ENCODE measurements around the gene MAPRE2.

Gene MAPRE2

DNA sequence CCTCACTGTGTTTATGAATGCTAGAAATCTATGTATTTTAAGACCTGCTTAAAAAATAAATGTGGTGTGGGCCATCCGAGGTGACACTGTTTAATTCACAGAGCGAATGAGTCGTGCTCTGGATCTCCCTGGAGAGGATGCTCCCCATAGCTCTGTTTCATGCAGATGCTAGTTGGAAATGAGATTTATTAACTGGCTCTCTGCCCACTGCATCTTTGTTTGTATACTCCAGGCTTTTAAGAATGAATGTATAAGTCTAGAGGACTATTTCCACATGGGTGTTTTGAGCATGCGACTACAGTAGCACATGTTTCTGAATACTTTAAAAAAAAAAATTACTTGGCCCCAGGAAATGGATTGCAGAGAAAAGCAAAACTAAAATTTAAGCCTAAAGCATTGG, 3.9 kb downstream of the MAPRE2 start:
- Histone ChIP-seq H3K4me3 (ENCODE audit: low read depth, low read length) (no peak overlapping the region), H4K8ac (ENCODE audit: low read depth, low read length) (no peak overlapping the region), H3K27ac (ENCODE audit: low read depth, low read length) (no peak overlapping the region), H3K79me2 (ENCODE audit: control insufficient read depth, insufficient read depth, low read length, poor library complexity) (no peaks in the 10 kb centered on the region), H2AK5ac (ENCODE audit: low read length) (no peak overlapping the region), H2AFZ (ENCODE audit: insufficient read depth, low read length, poor library complexity) (no peak overlapping the region), H3K4ac (ENCODE audit: low read depth, low read length) (no peak overlapping the region), H3K36me3 (ENCODE audit: control insufficient read depth in 1 of 2, insufficient read depth in 2 of 2, low read length in 2 of 2) (no peaks in the 10 kb centered on the region), H4K12ac (ENCODE audit: low read depth, low read length) (no peak overlapping the region), H3K23ac (ENCODE audit: low read length) (no peak overlapping the region), H2BK12ac (ENCODE audit: low read length) (no peak overlapping the region), H3K18ac (ENCODE audit: low read length) (no peak overlapping the region), H3K4me1 (ENCODE audit: control insufficient read depth in 1 of 2, insufficient read depth in 2 of 2, low read length in 2 of 2) (no peaks in the 10 kb centered on the region), H3K14ac (ENCODE audit: low read length) (no peak overlapping the region), H2BK120ac (ENCODE audit: insufficient read depth, low read length, poor library complexity) (no peak overlapping the region), H3K79me1 (ENCODE audit: low read length) (peaks cover 2% of the 10 kb centered on the region), H4K91ac (ENCODE audit: low read depth, low read length) (no peak overlapping the region), H2BK5ac (ENCODE audit: low read depth, low read length, poor library complexity) (no peak overlapping the region), H3K9ac (ENCODE audit: low read length) (no peak overlapping the region), H3K9me3 (ENCODE audit: insufficient read depth, low read depth, low read length) (no peaks in the 10 kb centered on the region), H3K4me2 (ENCODE audit: low read length) (no peak overlapping the region), H3K27me3 (ENCODE audit: insufficient read depth, low read length) (no peaks in the 10 kb centered on the region)
- WGBS (ENCODE audit: extremely low coverage, insufficient coverage, insufficient read length) = no CpG with 5 or more reads among the region's 4 CpGs
- no peak for DNase-seq

DNA sequence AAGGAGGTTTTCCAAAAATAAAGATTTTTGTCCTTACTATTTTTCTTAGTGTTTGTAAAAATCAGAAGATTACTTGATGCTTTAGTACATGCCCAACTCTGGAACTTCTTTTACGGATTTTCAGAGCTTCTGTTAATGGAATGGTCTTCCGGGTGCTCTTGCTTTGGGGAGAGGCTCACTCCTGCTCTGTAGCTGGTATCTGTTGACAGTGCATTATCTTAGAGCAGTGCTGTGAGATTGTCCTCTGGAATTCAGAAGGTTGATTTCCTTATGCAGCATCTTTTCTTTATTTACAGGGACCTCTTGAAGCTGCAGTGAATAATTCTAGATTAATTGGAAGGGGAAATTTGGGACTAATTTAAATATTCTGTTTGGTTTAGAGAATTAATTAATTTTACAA, 4.6 kb downstream of the MAPRE2 start:
- Histone ChIP-seq H3K36me3 (ENCODE audit: control insufficient read depth in 1 of 2, insufficient read depth in 2 of 2, low read length in 2 of 2) (no peaks in the 10 kb centered on the region), H4K91ac (ENCODE audit: low read depth, low read length) (no peak overlapping the region), H2BK12ac (ENCODE audit: low read length) (no peak overlapping the region), H2AFZ (ENCODE audit: insufficient read depth, low read length, poor library complexity) (no peak overlapping the region), H3K4ac (ENCODE audit: low read depth, low read length) (no peak overlapping the region), H3K14ac (ENCODE audit: low read length) (no peak overlapping the region), H3K9ac (ENCODE audit: low read length) (no peak overlapping the region), H4K12ac (ENCODE audit: low read depth, low read length) (no peak overlapping the region), H2BK120ac (ENCODE audit: insufficient read depth, low read length, poor library complexity) (no peak overlapping the region), H3K18ac (ENCODE audit: low read length) (no peak overlapping the region), H3K23ac (ENCODE audit: low read length) (no peak overlapping the region), H3K79me2 (ENCODE audit: control insufficient read depth, insufficient read depth, low read length, poor library complexity) (no peaks in the 10 kb centered on the region), H2AK5ac (ENCODE audit: low read length) (no peak overlapping the region), H3K9me3 (ENCODE audit: insufficient read depth, low read depth, low read length) (no peaks in the 10 kb centered on the region), H2BK5ac (ENCODE audit: low read depth, low read length, poor library complexity) (no peak overlapping the region), H3K4me1 (ENCODE audit: control insufficient read depth in 1 of 2, insufficient read depth in 2 of 2, low read length in 2 of 2) (peaks cover 0 to 2% of the 10 kb centered on the region in 2 experiments), H3K4me3 (ENCODE audit: low read depth, low read length) (no peak overlapping the region), H4K8ac (ENCODE audit: low read depth, low read length) (no peak overlapping the region), H3K27ac (ENCODE audit: low read depth, low read length) (no peak overlapping the region), H3K79me1 (ENCODE audit: low read length) (peaks cover 2% of the 10 kb centered on the region), H3K27me3 (ENCODE audit: insufficient read depth, low read length) (no peaks in the 10 kb centered on the region), H3K4me2 (ENCODE audit: low read length) (no peak overlapping the region)
- no peak for DNase-seq
- no CpG with 5 or more reads among the region's 2 CpGs for WGBS (ENCODE audit: extremely low coverage, insufficient coverage, insufficient read length)

DNA sequence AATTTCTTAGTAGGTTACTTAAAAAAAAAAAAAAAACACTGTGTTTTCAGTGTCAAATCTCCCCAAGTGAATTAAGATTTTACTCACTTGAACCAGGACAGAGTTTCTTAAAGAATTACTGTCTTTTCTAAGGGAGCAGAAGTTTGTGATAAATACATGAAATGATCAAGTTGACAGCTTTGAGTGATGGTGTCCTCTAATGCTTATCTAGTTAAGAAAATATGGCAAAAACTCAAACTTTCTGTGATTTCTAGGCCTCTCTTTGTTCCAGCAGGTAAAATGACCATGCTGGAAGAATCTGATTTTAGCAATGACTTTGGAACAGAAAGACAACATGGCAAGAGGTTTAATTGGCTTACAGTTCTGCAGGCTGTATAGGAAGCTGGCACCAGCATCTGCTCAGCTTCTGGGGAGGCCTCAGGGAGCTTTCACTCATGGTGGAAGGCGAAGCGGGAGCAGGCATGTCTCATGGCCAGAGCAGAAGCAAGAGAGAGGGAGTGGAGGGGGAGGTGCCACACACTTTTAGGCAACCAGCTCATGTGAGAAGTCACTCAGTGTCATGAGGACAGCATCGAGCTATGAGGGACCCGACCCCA, 6.6 kb downstream of the MAPRE2 start:
- DNase-seq = no peak
- Histone ChIP-seq H3K9ac (ENCODE audit: low read length) (no peak overlapping the region), H3K14ac (ENCODE audit: low read length) (no peak overlapping the region), H2BK12ac (ENCODE audit: low read length) (no peak overlapping the region), H2AK5ac (ENCODE audit: low read length) (no peak overlapping the region), H3K36me3 (ENCODE audit: control insufficient read depth in 1 of 2, insufficient read depth in 2 of 2, low read length in 2 of 2) (no peaks in the 10 kb centered on the region), H2AFZ (ENCODE audit: insufficient read depth, low read length, poor library complexity) (no peak overlapping the region), H3K9me3 (ENCODE audit: insufficient read depth, low read depth, low read length) (no peaks in the 10 kb centered on the region), H4K8ac (ENCODE audit: low read depth, low read length) (no peak overlapping the region), H3K4me3 (ENCODE audit: low read depth, low read length) (no peak overlapping the region), H3K27me3 (ENCODE audit: insufficient read depth, low read length) (no peaks in the 10 kb centered on the region), H3K27ac (ENCODE audit: low read depth, low read length) (no peak overlapping the region), H3K79me1 (ENCODE audit: low read length) (no peaks in the 10 kb centered on the region), H3K79me2 (ENCODE audit: control insufficient read depth, insufficient read depth, low read length, poor library complexity) (no peaks in the 10 kb centered on the region), H3K4me2 (ENCODE audit: low read length) (no peak overlapping the region), H3K23ac (ENCODE audit: low read length) (no peak overlapping the region), H3K4ac (ENCODE audit: low read depth, low read length) (no peak overlapping the region), H2BK5ac (ENCODE audit: low read depth, low read length, poor library complexity) (no peak overlapping the region), H2BK120ac (ENCODE audit: insufficient read depth, low read length, poor library complexity) (no peak overlapping the region), H4K91ac (ENCODE audit: low read depth, low read length) (no peak overlapping the region), H3K18ac (ENCODE audit: low read length) (no peak overlapping the region), H3K4me1 (ENCODE audit: control insufficient read depth in 1 of 2, insufficient read depth in 2 of 2, low read length in 2 of 2) (peaks cover 3 to 6% of the 10 kb centered on the region in 2 experiments), H4K12ac (ENCODE audit: low read depth, low read length) (no peak overlapping the region)
- WGBS (ENCODE audit: extremely low coverage, insufficient coverage, insufficient read length) = no CpG with 5 or more reads among the region's 4 CpGs

DNA sequence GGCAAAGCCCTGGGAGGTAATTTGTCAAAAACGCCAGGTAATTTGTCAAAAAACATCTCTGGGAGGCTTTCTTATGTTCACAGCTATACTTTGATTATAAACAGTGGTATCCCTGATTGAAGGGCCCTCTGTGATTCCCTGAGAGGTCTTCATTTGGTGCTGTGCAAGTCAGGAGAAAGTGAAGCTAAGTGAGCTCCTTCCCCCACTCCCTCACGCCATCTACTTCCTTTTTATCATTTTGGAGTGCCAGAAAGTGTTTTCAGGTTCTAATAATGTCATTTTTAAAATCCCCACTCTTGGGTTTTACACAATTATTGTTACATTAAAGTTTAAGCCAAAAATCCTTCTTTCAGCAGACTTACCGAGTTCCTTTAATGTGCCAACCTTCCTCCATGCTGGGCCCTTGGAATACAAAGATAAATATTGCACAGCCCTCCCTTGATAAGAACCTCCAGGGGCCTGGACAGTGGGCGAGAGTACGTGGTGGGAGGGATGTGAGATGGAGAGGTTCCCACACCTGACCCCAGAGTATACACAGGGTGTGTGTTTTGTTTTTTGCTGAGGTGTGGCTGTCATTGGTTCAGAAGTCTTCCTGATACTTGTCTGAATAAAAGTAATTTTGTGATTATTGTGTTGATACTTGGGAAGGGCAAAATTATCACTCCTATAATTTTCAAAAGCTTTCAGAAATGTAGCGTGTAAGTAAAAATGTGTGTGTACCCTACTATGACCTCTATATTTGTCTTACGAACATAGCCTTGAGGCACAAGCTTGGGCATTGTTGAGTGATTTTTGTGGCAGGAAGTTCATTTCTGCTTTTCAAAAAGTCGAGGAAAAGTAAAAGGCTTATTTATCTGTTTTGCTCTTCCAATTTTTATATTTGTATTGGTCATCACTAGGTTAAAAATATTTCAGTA, 8.2 kb downstream of the MAPRE2 start:
- no peak overlapping the region for H2AK5ac ChIP-seq (ENCODE audit: low read length)
- H2AFZ ChIP-seq (ENCODE audit: insufficient read depth, low read length, poor library complexity) = no peak overlapping the region
- H3K27me3 ChIP-seq (ENCODE audit: insufficient read depth, low read length) = no peaks in the 10 kb centered on the region
- no peak overlapping the region for H2BK12ac ChIP-seq (ENCODE audit: low read length)
- no CpG with 5 or more reads among the region's 8 CpGs for WGBS (ENCODE audit: extremely low coverage, insufficient coverage, insufficient read length)
- H3K4me1 ChIP-seq (ENCODE audit: control insufficient read depth in 1 of 2, insufficient read depth in 2 of 2, low read length in 2 of 2) = peaks cover 3 to 6% of the 10 kb centered on the region in 2 experiments
- no peak overlapping the region for H3K4ac ChIP-seq (ENCODE audit: low read depth, low read length)
- no peaks in the 10 kb centered on the region for H3K9me3 ChIP-seq (ENCODE audit: insufficient read depth, low read depth, low read length)
- no peaks in the 10 kb centered on the region for H3K79me2 ChIP-seq (ENCODE audit: control insufficient read depth, insufficient read depth, low read length, poor library complexity)
- no peak for DNase-seq
- no peak overlapping the region for H3K23ac ChIP-seq (ENCODE audit: low read length)
- H3K4me2 ChIP-seq (ENCODE audit: low read length) = no peak overlapping the region
- H4K91ac ChIP-seq (ENCODE audit: low read depth, low read length) = no peak overlapping the region
- H2BK5ac ChIP-seq (ENCODE audit: low read depth, low read length, poor library complexity) = no peak overlapping the region
- H3K18ac ChIP-seq (ENCODE audit: low read length) = no peak overlapping the region
- no peak overlapping the region for H4K12ac ChIP-seq (ENCODE audit: low read depth, low read length)
- no peak overlapping the region for H4K8ac ChIP-seq (ENCODE audit: low read depth, low read length)
- H3K36me3 ChIP-seq (ENCODE audit: control insufficient read depth in 1 of 2, insufficient read depth in 2 of 2, low read length in 2 of 2) = no peaks in the 10 kb centered on the region
- no peak overlapping the region for H3K27ac ChIP-seq (ENCODE audit: low read depth, low read length)
- H3K9ac ChIP-seq (ENCODE audit: low read length) = peak overlapping the region; percentile 38
- no peak overlapping the region for H2BK120ac ChIP-seq (ENCODE audit: insufficient read depth, low read length, poor library complexity)
- H3K79me1 ChIP-seq (ENCODE audit: low read length) = no peaks in the 10 kb centered on the region
- H3K4me3 ChIP-seq (ENCODE audit: low read depth, low read length) = no peak overlapping the region
- no peak overlapping the region for H3K14ac ChIP-seq (ENCODE audit: low read length)
